GM12801 (cell line): Measurements from ENCODE around the gene C1QTNF12.

ENCODE experiments used
- TF ChIP-seq, protein P1 (sequence below): IDR thresholded peaks from one replicate; pipeline ENCODE4 v1.5.1; 2011; ENCODE audit warnings: control low read depth; ENCODE audit not compliant: insufficient read length; ENCODE audit errors: extremely low read depth

The C1QTNF12 gene

DNA sequence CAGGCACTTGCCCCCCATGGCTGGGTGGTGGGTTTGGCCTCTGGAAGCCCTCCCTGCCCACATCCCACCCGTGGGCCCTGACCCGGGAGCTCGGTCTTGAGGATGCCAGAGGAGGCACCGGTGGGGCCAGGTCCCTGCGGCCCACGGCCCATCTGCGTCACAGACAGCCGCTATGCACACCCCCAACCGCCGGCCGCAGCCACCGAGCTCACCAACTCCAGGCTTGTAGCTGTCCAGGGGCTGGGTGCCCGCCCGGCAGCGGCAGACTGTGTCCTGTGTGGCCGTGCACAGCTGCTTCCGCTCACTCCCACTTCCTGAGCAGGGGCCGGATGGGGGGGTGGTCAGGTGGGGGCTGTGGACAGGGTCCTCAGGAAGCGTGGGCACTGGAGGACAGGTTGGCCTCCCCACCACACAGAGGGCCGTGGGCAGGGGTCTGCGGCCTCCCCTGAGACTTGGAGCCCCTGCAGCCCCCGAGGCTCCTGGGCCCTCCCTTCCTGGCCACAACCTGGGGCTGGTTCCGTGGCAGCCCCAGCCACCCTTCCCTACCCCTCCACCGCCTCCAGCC is 33.7 kb downstream of the C1QTNF12 start:
- TF ChIP-seq, protein P1, sequence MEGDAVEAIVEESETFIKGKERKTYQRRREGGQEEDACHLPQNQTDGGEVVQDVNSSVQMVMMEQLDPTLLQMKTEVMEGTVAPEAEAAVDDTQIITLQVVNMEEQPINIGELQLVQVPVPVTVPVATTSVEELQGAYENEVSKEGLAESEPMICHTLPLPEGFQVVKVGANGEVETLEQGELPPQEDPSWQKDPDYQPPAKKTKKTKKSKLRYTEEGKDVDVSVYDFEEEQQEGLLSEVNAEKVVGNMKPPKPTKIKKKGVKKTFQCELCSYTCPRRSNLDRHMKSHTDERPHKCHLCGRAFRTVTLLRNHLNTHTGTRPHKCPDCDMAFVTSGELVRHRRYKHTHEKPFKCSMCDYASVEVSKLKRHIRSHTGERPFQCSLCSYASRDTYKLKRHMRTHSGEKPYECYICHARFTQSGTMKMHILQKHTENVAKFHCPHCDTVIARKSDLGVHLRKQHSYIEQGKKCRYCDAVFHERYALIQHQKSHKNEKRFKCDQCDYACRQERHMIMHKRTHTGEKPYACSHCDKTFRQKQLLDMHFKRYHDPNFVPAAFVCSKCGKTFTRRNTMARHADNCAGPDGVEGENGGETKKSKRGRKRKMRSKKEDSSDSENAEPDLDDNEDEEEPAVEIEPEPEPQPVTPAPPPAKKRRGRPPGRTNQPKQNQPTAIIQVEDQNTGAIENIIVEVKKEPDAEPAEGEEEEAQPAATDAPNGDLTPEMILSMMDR, result no peak

DNA sequence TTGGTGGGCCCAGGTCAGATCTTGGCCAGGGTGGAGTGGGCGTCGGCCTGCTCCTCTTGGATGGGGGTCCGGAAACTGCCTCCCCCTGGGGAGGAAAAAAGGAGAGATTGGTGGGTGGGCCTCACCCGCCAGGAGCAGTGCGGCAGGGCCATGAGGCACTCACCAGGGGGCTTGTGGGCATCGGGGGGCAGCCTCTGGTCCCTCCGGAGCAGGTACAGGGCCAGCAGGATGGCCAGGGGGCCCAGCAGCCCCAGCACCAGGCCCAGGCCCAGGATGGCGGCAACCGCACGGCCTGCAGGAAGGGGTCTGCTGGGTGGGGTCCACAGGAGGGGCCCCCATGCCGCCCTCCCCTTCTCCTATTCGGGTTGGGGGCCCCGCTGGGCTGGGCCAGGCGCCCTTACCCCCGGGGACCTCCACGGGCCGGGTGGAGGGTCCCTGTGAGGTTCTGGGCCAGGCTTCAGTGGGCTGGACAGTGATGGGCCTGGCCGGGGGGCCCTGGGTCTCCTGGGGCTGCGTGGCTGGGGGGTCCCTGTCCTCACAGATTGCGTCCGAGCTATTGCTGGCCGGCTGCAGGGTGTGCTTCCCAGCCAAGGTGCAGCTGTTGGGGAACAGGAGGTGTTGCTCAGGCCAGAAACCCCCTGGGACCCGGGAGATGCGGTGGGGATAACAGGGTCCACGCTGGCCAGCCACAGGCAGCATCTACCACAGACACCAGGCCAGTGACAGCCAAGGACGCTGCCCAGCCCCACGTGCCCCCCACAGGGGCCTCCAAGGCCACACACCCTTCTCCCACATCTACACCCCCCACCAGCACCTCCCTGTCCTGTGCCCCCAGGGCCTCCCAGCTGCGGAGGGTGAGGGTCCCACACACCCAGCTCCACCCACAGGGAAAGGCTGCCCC is 34.7 kb downstream of the C1QTNF12 start:
- TF ChIP-seq, protein P1, result no peak

DNA sequence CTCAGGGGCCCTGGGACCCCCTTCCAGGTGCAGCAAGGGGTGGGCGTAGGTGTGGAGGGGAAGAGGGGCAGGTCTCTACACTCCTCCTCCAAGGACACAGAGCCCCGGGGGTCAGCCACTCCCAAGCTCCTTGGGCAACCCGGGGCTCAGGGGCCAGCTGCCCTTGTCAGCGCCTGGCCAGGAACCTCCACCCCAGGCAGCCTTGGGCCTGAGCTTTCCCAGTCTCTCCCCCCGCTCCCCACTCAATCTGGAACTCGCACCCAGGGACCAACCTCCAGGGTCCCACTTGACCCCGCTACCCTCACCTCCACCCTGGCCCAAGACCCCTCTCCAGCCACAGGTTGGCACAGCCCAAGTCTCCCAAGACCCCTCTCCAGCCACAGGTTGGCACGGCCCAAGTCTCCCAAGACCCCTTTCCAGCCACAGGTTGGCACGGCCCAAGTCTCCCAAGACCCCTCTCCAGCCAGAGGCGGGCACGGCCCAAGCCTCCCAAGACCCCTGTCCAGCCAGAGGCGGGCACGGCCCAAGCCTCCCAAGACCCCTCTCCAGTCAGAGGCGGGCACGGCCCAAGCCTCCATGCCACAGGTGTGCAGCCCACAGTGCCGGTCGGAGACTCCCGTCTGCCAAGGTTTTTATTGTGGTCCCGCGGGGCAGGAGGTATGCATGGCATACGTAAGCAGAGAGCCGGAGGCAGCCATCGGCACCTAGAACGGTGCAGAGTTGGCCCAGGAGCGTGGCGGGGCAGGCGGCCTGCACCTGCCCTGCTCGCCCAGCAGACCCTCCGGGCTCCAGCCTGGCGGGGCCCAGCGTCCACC is 35.6 kb downstream of the C1QTNF12 start:
- TF ChIP-seq, protein P1, result no peak

DNA sequence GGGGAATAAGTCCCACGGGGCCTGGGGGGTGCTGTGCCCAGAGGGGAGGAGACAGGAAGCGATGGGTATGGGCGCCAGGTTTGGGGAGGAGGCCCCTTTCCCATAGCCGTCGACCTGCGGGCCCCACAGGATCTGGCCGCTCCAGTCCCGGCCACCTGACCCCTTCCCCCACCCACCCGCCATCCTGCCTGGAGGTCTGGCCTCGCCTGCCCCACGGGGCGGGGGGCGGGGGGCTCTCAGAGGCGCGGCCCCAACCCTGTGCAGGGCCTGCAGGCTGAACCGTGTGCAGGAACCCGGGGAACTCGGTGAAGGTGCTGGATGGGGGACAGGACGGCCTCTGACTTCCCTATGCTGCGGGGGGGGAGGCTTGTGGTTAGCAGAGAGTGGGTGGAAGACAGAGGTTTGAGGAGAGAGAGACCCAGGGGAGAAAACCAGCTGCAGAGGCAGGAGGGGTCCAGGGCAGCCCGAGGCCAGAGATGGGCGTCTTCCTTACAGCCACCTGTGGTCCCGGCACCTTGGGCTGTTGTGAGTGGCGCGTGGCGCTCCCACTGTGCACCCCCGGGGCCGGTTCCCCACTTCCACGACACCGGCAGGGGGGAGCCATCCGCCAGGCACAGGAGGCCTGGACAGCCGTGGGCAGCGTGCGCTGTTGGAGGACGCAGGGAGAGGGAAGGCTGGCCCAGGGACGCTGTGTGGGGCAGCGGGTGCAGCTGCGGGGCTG is 37.6 kb downstream of the C1QTNF12 start:
- TF ChIP-seq, protein P1, result no peak

DNA sequence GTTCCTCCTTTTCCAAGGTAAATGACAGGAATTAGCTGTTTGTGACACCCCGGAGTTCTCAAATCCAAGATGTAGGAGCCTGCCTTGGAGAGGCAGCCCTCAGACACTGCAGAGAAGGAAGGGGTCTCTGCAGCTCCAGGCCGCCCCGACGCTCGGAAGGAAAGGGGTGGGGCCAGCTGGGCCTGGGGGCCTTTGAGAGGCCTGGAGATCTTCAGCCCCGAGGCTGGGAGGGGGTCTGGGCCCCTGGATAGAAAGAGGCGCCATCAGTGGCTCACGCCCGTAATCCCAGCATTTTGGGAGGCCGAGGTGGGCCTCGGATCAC is 39.0 kb downstream of the C1QTNF12 start:
- TF ChIP-seq, protein P1, result no peak

DNA sequence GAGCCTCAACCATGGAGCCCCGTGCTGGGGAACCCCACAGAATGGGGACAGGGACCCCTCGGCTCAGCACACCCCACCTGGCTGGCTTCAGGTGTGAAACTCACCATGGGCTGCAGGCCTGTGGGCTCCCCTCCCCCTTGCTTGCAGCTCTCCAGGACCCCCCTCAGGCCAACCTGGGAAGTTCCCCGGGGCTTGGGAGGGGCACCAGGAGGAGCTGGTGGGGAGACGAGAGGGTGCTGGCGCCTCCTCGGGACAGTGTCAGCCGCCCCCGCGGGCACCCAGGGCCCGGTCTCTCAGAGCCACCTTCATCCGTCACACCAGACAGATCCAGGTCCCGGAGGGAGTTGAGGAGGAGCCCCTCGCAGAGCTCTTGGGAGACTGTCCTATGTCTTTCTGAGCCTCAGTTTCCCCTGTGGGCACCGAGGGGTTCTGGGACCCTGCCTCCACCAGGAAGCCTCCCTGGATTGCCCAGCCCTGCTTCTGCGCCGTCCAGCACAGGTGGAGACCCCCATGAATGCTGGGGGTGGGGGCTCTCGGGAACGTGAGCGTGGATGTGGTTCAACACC is 39.5 kb downstream of the C1QTNF12 start:
- TF ChIP-seq, protein P1, result no peak
